Activated CD8-positive, alpha-beta memory T cell treated with anti-CD3 and anti-CD28 coated beads, Interleukin-2, amount 10 ng/mL, durations not matched to agents 7 days and 5 days (primary cell): ENCODE results near the gene MIEN1. TPM values are rescaled to one million over a fixed set of nuclear protein-coding genes. Genes with fewer than 3 reads are reported as not detected.

ENCODE experiments used
- ATAC-seq: fragments of 150-1000 bp; cut with Tn5 transposase; one replicate; pipeline ENCODE4 v1.10.0; 2021; ENCODE audit warnings: moderate library complexity
- CTCF ChIA-PET: fragments of 350-600 bp; sonication (Branson Sonifier 250); formaldehyde crosslinking; loops from one replicate; lab custom pipeline; 2021; ENCODE audit warnings: antibody characterized with exemption; lab: Charles Lee
- DNase-seq: peaks from one replicate; pipeline ENCODE4 v3.0.0-alpha.2; 2020
- H3K27ac Mint-ChIP-seq: one replicate; pipeline ENCODE4 v1.8.0; 2021; ENCODE audit warnings: mild to moderate bottlenecking, mixed read lengths
- H3K27me3 Mint-ChIP-seq: one replicate; pipeline ENCODE4 v1.8.0; 2021; ENCODE audit warnings: mixed read lengths
- H3K36me3 Mint-ChIP-seq: one replicate; pipeline ENCODE4 v1.8.0; 2021; ENCODE audit warnings: mild to moderate bottlenecking, mixed read lengths
- H3K4me1 Mint-ChIP-seq: one replicate; pipeline ENCODE4 v1.8.0; 2021; ENCODE audit warnings: mixed read lengths
- H3K4me3 Mint-ChIP-seq: one replicate; pipeline ENCODE4 v1.8.0; 2021; ENCODE audit warnings: mild to moderate bottlenecking, moderate library complexity, mixed read lengths
- H3K9me3 Mint-ChIP-seq: one replicate; pipeline ENCODE4 v1.8.0; 2022; ENCODE audit warnings: low read depth, mixed read lengths
- total RNA-seq, 2 experiments: library from RNA; stranded (reverse); gene quantifications; one replicate each; pipeline ENCODE4 v1.2.3, GENCODE V29; 2021

The MIEN1 gene
- total RNA-seq, 2 experiments from 2014 or later: 45.9 to 46.8 TPM

DNA sequence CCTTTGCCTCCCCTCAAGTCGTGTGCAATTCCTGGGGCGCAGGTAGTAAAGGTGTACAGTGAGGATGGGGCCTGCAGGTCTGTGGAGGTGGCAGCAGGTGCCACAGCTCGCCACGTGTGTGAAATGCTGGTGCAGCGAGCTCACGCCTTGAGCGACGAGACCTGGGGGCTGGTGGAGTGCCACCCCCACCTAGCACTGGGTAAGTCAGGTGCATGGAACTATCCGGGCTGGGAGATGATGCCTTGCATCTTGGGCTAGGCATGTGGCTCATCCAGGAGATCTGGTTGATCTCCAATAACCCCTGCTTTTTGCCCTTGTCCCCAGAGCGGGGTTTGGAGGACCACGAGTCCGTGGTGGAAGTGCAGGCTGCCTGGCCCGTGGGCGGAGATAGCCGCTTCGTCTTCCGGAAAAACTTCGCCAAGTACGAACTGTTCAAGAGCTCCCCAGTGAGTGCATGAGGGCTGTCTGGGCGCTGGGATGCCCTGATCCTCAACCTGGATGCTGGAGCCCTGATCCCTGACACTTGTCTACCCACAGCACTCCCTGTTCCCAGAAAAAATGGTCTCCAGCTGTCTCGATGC, 12.6 kb upstream of the MIEN1 start:
- Mint-ChIP-seq H3K27ac (no peak overlapping the region), H3K9me3 (no peaks in the 10 kb centered on the region), H3K4me3 (no peak overlapping the region), H3K4me1 (peaks cover 12% of the 10 kb centered on the region), H3K27me3 (peaks cover 6% of the 10 kb centered on the region), H3K36me3 (no peaks in the 10 kb centered on the region)
- ATAC-seq (no peak), DNase-seq (no peak)
- CTCF ChIA-PET: interaction anchor here (2.1 kb wide), 1 partner anchor 13 kb away, joined by 11 read pairs; the partner anchor contains the start of gene MIEN1

DNA sequence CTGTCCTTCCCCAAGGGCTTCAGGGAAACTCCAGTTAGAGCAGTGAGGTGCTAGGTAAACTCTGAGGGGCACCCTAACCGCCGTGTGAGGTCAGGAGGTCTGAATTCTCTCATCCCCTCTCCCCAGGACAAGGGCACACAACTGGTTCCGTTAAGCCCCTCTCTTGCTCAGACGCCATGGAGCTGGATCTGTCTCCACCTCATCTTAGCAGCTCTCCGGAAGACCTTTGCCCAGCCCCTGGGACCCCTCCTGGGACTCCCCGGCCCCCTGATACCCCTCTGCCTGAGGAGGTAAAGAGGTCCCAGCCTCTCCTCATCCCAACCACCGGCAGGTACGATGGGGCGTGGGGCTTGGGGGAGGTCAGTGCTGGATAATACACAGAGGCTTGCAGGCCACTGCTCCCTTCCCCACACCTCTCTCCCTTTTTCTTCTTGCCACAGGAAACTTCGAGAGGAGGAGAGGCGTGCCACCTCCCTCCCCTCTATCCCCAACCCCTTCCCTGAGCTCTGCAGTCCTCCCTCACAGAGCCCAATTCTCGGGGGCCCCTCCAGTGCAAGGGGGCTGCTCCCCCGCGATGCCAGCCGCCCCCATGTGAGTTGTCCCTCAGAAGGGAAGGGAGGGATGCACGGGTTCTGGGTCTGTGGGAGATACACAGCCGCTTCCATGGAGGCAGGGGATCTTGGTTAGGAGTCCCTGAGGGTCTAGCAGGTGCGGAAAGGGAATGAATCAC, 12.0 kb upstream of the MIEN1 start:
- DNase-seq (no peak), ATAC-seq (no peak)
- Mint-ChIP-seq H3K9me3 (no peaks in the 10 kb centered on the region), H3K4me1 (peaks cover 12% of the 10 kb centered on the region), H3K36me3 (no peaks in the 10 kb centered on the region), H3K27me3 (peaks cover 6% of the 10 kb centered on the region), H3K27ac (no peak overlapping the region), H3K4me3 (no peak overlapping the region)
- CTCF ChIA-PET: no interaction called here

DNA sequence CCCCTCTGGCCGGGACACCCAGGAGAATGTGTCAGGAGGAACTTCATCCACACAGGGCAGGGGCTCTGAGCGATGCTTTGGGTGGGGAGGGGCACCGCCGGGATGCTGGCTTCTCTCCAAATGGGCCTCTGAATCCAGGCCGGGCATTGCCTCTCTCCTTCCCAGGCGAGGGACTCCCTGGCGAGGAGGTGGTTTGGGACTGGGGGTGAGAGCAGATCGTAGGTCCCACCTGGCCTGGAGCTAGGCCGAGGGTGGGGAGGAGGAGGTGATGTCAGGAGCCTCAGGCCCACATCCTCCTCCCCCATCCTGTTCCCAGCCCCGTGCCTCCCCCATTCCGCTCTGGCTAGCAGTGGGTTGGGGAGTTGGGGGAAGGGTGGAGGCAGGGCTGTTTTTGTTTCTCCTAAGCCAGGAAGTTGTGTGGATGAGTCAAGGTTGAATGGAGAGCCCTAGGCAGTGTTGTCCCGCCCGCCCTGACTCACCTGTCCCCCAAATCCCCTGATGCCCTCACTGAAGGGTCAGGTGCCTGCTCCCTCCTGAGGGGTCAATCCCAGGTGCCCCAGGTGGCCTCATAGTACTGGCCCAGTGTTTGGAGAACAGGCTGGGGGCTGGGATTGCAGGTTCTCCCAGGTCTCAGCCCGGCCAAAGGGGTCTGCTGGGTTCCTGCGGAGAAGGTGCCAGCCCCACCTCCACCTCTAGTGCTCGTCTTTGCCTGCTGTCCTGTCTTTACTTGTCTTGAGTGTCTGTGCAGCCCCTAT, 10.2 kb upstream of the MIEN1 start:
- peaks cover 12% of the 10 kb centered on the region for H3K27me3 Mint-ChIP-seq
- no peak for ATAC-seq
- CTCF ChIA-PET: no interaction called here
- H3K9me3 Mint-ChIP-seq: no peaks in the 10 kb centered on the region
- H3K27ac Mint-ChIP-seq: no peak overlapping the region
- no peaks in the 10 kb centered on the region for H3K36me3 Mint-ChIP-seq
- DNase-seq: peak; percentile 39
- H3K4me1 Mint-ChIP-seq: peaks cover 12% of the 10 kb centered on the region
- H3K4me3 Mint-ChIP-seq: no peak overlapping the region

DNA sequence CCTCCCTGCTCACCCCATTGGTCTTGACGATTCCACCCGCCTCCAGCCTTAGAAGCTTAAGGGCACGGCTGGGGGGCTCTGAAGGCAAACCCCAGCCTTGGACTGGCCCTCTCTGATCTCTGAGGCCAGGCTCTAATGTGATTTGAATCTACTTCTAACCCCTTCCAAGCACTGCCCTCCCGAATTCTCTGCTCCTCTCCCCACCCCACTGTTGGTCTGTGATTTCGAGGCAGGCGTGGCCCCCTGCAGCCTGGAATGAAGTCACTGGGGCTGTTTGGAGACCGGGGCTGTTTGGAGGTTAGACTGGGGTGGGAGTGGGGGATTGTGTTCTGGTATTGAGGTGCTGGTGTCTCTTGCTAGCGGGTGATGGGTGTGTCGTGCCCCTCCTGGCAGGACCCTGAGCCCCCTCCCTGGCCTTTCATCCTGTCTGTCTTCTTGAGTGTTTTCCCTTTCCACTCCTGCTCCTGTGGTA, 9.6 kb upstream of the MIEN1 start:
- no peak for DNase-seq
- H3K4me3 Mint-ChIP-seq: no peak overlapping the region
- no peak overlapping the region for H3K27ac Mint-ChIP-seq
- H3K36me3 Mint-ChIP-seq: no peaks in the 10 kb centered on the region
- CTCF ChIA-PET: interaction anchor here (1.1 kb wide), 1 partner anchor 21 kb away, joined by 3 read pairs; no protein-coding TSS in a partner anchor
- peaks cover 12% of the 10 kb centered on the region for H3K27me3 Mint-ChIP-seq
- ATAC-seq: no peak
- peaks cover 12% of the 10 kb centered on the region for H3K4me1 Mint-ChIP-seq
- no peaks in the 10 kb centered on the region for H3K9me3 Mint-ChIP-seq

DNA sequence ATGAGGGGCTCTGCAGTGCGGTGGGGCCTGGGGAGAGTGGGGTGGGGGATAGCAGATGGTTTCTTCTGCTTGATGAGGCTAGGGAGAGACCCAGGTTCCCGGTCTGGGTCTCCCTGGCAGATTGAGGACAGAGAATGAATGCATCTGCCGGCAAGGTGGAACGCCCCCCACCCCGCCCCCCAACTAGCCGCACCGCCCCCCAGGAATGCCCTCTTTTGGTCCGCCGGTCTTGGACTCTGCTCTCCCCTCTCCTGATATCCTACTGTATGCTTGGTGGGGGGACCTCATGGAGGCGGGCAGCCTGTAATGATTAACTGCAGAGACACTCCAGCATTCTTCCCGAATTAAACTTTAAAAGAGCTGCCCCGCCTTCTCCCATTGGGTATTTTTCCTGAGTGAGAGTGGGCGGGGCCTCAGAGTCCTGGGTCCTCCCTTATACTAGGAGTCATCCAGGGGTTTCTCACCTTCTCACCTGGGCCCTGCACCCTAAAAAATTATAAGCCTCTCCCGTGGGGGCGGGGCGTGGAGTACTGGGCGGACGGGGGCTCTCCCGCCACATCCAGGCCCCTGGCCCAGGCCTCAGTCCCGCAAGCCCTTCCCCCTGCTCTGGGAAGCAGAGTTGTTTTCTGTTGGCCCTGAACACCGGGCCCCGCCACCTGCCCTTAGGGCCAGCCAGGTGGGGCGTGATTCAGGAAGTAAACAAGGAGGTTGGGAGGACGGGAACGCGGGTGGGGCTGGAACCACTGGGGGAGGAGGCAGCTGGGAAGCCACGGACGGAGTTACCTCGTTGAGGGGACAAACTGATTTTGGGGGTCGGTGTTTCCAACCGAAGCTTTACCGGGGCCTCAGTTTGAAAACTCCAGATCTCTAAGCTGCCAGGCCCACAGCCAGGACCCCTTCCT, 8.9 kb upstream of the MIEN1 start:
- H3K4me1 Mint-ChIP-seq: peaks cover 12% of the 10 kb centered on the region
- H3K27me3 Mint-ChIP-seq: peaks cover 12% of the 10 kb centered on the region
- no peak overlapping the region for H3K27ac Mint-ChIP-seq
- no peak overlapping the region for H3K4me3 Mint-ChIP-seq
- H3K36me3 Mint-ChIP-seq: no peaks in the 10 kb centered on the region
- ATAC-seq (no peak), DNase-seq (no peak)
- CTCF ChIA-PET: interaction anchor here (0.6 to 1.1 kb wide), 2 partner anchors 21 to 382 kb away, joined by 3 read pairs; no protein-coding TSS in a partner anchor
- no peaks in the 10 kb centered on the region for H3K9me3 Mint-ChIP-seq

DNA sequence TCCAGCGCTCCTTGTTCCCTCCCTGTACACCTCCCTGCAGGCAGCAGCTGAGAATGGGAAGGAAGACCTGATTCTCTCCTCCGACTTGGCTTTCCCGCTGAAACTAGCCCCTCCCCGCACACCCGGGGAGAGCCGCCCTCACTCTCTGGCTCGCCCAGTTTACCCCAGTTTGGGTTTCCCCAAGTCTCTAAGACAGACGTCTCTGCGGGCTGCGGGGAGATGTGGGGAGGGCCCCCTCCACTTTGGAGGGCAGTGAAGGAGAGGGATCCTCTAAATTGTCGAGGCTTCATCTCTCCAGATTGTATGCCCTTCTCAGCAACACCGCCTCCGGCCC, 8.2 kb upstream of the MIEN1 start:
- H3K4me3 Mint-ChIP-seq: no peak overlapping the region
- CTCF ChIA-PET: no interaction called here
- peak; percentile 74 for ATAC-seq
- H3K4me1 Mint-ChIP-seq: peaks cover 12% of the 10 kb centered on the region
- H3K27me3 Mint-ChIP-seq: peaks cover 12% of the 10 kb centered on the region
- no peaks in the 10 kb centered on the region for H3K36me3 Mint-ChIP-seq
- H3K27ac Mint-ChIP-seq: no peak overlapping the region
- peak; percentile 57 for DNase-seq
- no peaks in the 10 kb centered on the region for H3K9me3 Mint-ChIP-seq

DNA sequence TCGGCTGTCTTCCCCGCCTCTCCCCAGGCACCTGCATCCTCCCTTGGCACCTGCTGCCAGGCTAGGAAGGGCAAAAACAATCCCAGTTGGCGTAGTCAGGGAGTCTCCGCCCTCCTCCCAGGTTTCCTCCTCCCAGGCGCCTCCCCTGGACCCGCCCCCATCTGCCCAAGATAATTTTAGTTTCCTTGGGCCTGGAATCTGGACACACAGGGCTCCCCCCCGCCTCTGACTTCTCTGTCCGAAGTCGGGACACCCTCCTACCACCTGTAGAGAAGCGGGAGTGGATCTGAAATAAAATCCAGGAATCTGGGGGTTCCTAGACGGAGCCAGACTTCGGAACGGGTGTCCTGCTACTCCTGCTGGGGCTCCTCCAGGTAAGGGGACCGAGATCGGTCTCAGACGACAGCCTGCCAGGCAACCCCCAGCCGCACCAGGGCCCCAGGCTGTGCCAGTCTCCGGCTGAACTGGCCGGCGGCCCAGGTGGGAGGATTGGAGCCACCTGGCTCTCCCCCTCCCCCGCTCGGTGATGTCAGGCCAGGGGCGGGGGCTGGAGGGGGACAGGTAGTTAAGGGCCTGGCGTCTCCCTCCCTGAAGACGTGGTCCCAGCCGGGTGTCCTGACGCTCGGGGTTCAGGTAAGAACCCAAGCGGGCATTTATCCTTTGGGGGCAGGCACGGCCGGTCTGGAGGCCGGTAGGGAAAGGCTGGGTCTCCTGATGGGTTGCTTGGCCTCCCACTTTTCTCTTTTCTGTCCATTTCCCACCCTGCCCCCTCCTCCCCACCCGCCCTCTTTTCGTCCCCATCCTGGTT, 7.6 kb upstream of the MIEN1 start, which contains the start of gene GRB7:
TSS of gene GRB7 (plus strand) at position 179 of the 808 bp plus-strand sequence. CDS start 4,364 bp downstream, outside the sequence.
- H3K9me3 Mint-ChIP-seq: no peaks in the 10 kb centered on the region
- H3K36me3 Mint-ChIP-seq: no peaks in the 10 kb centered on the region
- CTCF ChIA-PET: no interaction called here
- peaks cover 12% of the 10 kb centered on the region for H3K4me1 Mint-ChIP-seq
- DNase-seq (no peak), ATAC-seq (no peak)
- H3K27me3 Mint-ChIP-seq: peaks cover 8% of the 10 kb centered on the region
- no peak within 1 kb of the TSS for H3K4me3 Mint-ChIP-seq
- H3K27ac Mint-ChIP-seq: no peak within 1 kb of the TSS

DNA sequence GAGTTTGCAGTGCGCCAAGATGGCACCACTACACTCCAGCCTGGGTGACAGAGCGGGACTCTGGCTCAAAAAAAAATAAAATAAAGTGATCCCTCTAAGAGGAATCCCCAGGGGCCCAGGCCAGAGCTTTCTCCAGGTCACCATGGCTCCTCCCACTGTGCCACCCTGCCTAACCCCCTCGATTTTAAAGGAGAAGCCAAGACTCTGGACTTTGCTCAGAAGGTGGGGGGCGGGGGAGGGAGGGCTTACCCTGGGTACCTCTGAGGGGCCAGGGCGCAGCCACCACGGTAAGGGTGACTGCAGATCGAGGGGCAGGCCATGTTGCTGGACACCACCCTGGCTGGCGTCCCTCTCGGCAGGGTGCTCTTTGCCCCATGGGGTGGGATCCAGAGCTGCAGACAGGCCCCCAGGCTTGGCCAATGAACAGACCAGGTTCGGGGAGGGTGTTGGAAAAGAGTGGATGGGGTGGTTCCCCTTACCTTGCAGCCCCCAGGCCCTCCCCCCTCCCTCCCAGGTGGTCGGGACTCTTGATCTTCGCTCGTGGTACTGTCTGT, 7.0 kb upstream of the MIEN1 start:
- peaks cover 12% of the 10 kb centered on the region for H3K4me1 Mint-ChIP-seq
- peaks cover 8% of the 10 kb centered on the region for H3K27me3 Mint-ChIP-seq
- no peaks in the 10 kb centered on the region for H3K36me3 Mint-ChIP-seq
- no peak overlapping the region for H3K4me3 Mint-ChIP-seq
- no peak overlapping the region for H3K27ac Mint-ChIP-seq
- CTCF ChIA-PET: interaction anchor here (1.3 kb wide), 1 partner anchor 16 kb away, joined by 5 read pairs; no protein-coding TSS in a partner anchor
- ATAC-seq (no peak), DNase-seq (no peak)
- no peaks in the 10 kb centered on the region for H3K9me3 Mint-ChIP-seq

DNA sequence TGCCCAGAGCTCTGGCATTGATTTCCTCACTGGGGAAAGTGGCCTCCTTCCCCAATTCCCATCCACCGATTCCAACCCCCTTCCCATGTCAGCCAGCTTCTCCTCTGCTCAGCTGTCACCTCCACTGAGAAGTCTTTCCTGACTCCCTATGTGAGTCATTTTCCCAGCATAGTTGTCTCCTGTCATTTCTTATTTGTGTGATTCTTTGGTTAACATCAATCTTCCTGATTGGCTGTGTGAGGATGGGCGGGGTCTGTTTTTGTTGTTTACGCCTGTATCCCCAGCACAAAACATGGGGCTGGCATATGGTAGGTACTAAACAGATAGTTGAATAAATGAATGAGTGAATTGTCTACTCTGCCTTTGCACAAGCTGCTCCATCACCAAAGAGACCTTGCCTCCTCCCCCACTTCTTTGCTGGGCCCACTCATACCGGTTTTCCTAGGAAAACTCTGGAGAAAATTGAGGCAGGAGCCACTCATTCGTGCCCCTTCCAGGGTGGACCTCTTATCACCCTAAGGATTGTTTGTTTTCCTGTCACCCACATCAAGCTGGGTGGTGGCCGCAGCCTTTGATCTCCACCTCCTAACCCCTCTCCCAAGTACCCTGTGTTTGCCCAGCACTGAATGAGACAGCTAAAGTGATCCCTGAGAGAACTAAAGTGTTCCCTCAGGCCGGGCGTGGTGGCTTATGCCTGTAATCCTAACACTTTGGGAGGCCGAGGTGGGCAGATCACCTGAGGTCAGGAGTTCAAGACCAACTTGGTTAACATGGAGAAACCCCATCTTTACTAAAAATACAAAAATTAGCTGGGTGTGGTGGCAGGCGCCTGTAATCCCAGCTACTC, 6.2 kb upstream of the MIEN1 start:
- ATAC-seq: no peak
- Mint-ChIP-seq H3K4me3 (no peak overlapping the region), H3K27ac (no peak overlapping the region), H3K9me3 (no peaks in the 10 kb centered on the region), H3K27me3 (peaks cover 8% of the 10 kb centered on the region), H3K4me1 (peaks cover 12% of the 10 kb centered on the region), H3K36me3 (no peaks in the 10 kb centered on the region)
- no peak for DNase-seq
- CTCF ChIA-PET: interaction anchor here (1.3 kb wide), 1 partner anchor 17 kb away, joined by 5 read pairs; no protein-coding TSS in a partner anchor

DNA sequence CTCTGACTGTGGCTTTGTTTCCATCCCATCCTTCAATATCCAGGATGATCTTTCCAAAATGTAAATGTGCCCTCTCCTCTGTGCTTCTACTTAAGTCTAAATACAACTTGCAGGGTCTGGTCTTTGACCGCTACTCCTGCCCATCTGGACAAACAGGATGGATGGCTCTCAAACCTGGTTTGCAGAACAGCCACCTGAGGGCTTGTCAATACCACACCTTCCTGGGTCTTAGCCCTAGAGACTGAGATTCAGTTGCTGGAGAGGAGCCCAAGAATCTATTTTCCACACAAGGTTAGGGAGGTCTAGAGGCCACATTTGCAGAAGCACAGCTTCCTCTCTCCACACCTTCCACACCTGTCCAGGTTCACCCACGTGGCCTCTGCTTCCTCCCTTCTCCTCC, 5.5 kb upstream of the MIEN1 start:
- Mint-ChIP-seq H3K27ac (no peak overlapping the region), H3K36me3 (no peaks in the 10 kb centered on the region), H3K4me1 (peaks cover 16% of the 10 kb centered on the region), H3K4me3 (no peak overlapping the region), H3K27me3 (peaks cover 8% of the 10 kb centered on the region), H3K9me3 (no peaks in the 10 kb centered on the region)
- CTCF ChIA-PET: interaction anchor here (1.3 to 1.8 kb wide), 2 partner anchors 18 to 114 kb away, joined by 5 to 6 read pairs; no protein-coding TSS in a partner anchor
- ATAC-seq (no peak), DNase-seq (no peak)

DNA sequence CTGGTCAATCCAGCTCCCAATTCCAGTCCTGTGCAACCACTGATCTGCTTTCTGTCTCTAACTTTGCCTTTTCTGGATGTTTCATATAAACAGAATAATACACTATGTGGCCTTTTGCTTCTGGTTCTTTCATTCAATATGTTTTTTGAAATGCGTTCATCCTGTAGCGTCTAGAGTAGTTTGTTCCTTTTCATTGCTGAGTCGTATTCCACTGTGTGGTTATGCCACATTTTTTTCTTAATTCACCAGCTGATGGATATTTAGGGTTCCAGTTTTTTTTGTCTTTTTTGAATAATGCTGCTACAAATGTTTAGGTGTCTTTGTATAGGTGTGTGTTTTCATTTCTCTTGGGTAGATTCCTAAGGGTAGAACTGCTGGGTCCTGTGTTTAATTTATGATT, 2.3 kb upstream of the MIEN1 start:
- Mint-ChIP-seq H3K36me3 (peaks cover 4% of the 10 kb centered on the region), H3K4me3 (no peak overlapping the region), H3K27ac (no peak overlapping the region), H3K27me3 (peaks cover 6% of the 10 kb centered on the region), H3K9me3 (no peaks in the 10 kb centered on the region), H3K4me1 (peaks cover 19% of the 10 kb centered on the region)
- ATAC-seq (no peak), DNase-seq (no peak)
- CTCF ChIA-PET: interaction anchor here (1.2 to 5.6 kb wide), 3 partner anchors 32 to 111 kb away, joined by 3 to 71 read pairs (median 6); no protein-coding TSS in a partner anchor
